ENCODE results near the gene DTNBP1.

Gene DTNBP1

GRCh38 chr6:15662326-15663129 is at the start of gene DTNBP1:
TSS of gene DTNBP1 (minus strand) at chr6:15663028. CDS start at chr6:15662869, 159 bp downstream.
- H3K4me3 ChIP-seq (replicated peaks in 1 of 2; ENCODE audit: low read depth in 2 of 2, low read length in 2 of 2) = peak within 1 kb of the TSS; percentile 83
- no peak for TF ChIP-seq CTCF (IDR thresholded peaks at IDR 0.05; ENCODE audit: low read depth, low read length)
- DNase-seq (ENCODE audit: low read depth in 2 of 2) = peak; percentile 61 to 74

- TF ChIP-seq CTCF (IDR thresholded peaks at IDR 0.05; ENCODE audit: low read depth, low read length) = no peak
- no peak overlapping the region for H3K4me3 ChIP-seq (replicated peaks in 1 of 2; ENCODE audit: low read depth in 2 of 2, low read length in 2 of 2)
- DNase-seq (ENCODE audit: low read depth in 2 of 2) = no peak
These were observed 46.9 kb upstream of the DTNBP1 start for GRCh38 chr6:15709651-15710269.

- no peak for TF ChIP-seq CTCF (IDR thresholded peaks at IDR 0.05; ENCODE audit: low read depth, low read length)
- DNase-seq (ENCODE audit: low read depth in 2 of 2) = no peak
- no peak overlapping the region for H3K4me3 ChIP-seq (replicated peaks in 1 of 2; ENCODE audit: low read depth in 2 of 2, low read length in 2 of 2)
These were observed 45.4 kb upstream of the DTNBP1 start for GRCh38 chr6:15708231-15708630.

- H3K4me3 ChIP-seq (replicated peaks in 1 of 2; ENCODE audit: low read depth in 2 of 2, low read length in 2 of 2) = no peak overlapping the region
- no peak for DNase-seq (ENCODE audit: low read depth in 2 of 2)
- no peak for TF ChIP-seq CTCF (IDR thresholded peaks at IDR 0.05; ENCODE audit: low read depth, low read length)
These were observed 43.2 kb upstream of the DTNBP1 start for GRCh38 chr6:15705981-15706380.

- no peak overlapping the region for H3K4me3 ChIP-seq (replicated peaks in 1 of 2; ENCODE audit: low read depth in 2 of 2, low read length in 2 of 2)
- no peak for TF ChIP-seq CTCF (IDR thresholded peaks at IDR 0.05; ENCODE audit: low read depth, low read length)
- no peak for DNase-seq (ENCODE audit: low read depth in 2 of 2)
These were observed 35.6 kb upstream of the DTNBP1 start for GRCh38 chr6:15698471-15698870.

GRCh38 chr6:15697895-15698294 is 35.1 kb upstream of the DTNBP1 start:
- no peak for TF ChIP-seq CTCF (IDR thresholded peaks at IDR 0.05; ENCODE audit: low read depth, low read length)
- DNase-seq (ENCODE audit: low read depth in 2 of 2) = no peak
- no peak overlapping the region for H3K4me3 ChIP-seq (replicated peaks in 1 of 2; ENCODE audit: low read depth in 2 of 2, low read length in 2 of 2)
